BJ (cell line): ENCODE results near the gene TMEM161B. TPM values are rescaled to one million over a fixed set of nuclear protein-coding genes. Genes with fewer than 3 reads are reported as not detected.

ENCODE experiments used
- CTCF ChIA-PET: fragments of 350-600 bp; formaldehyde crosslinking; extraction: SDS; loops from one replicate; lab custom pipeline; 2021; ENCODE audit warnings: antibody characterized with exemption, inconsistent platforms; lab: Yijun Ruan, JAX
- POLR2A ChIA-PET: fragments of 300-600 bp; sonication (Branson Sonifier 250); formaldehyde crosslinking; extraction: SDS; loops from one replicate; lab custom pipeline; 2021; ENCODE audit warnings: antibody characterized with exemption; lab: Charles Lee
- DNase-seq: peaks from one replicate; pipeline ENCODE4 v3.0.0-alpha.2; 2011; ENCODE audit warnings: low read depth
- H3K27me3 ChIP-seq: 2 replicates; pipeline ENCODE4 v1.6.0; 2011; ENCODE audit warnings: low read length; ENCODE audit not compliant: control insufficient read depth, insufficient read depth
- H3K36me3 ChIP-seq: 2 replicates; pipeline ENCODE4 v1.5.1; 2011; ENCODE audit warnings: low read length; ENCODE audit not compliant: control insufficient read depth, insufficient read depth
- H3K4me3 ChIP-seq: 2 replicates; pipeline ENCODE4 v1.5.1; 2011; ENCODE audit warnings: low read depth, mild to moderate bottlenecking, control low read depth, low read length
- polyA plus RNA-seq: library from polyadenylated mRNA; depleted of rRNA; stranded (reverse); fragments of >200 nt; gene quantifications from 2 replicates; pipeline ENCODE4 v1.2.3, GENCODE V29; 2011
- small RNA-seq: library from RNA; depleted of rRNA; stranded (forward); fragments of <200 nt; gene quantifications from one replicate; pipeline ENCODE3, GENCODE V24; 2012; ENCODE audit warnings: low replicate concordance, low read depth; ENCODE audit not compliant: insufficient read length
- TF ChIP-seq, protein P1 (sequence below): IDR thresholded peaks from 2 replicates; pipeline ENCODE4 v1.5.1; 2011; ENCODE audit warnings: low read depth, mild to moderate bottlenecking, control low read depth, inconsistent platforms, low read length, moderate library complexity; ENCODE audit not compliant: insufficient read depth

The TMEM161B gene
- polyA plus RNA-seq, 1 experiment = 6.6 TPM

DNA sequence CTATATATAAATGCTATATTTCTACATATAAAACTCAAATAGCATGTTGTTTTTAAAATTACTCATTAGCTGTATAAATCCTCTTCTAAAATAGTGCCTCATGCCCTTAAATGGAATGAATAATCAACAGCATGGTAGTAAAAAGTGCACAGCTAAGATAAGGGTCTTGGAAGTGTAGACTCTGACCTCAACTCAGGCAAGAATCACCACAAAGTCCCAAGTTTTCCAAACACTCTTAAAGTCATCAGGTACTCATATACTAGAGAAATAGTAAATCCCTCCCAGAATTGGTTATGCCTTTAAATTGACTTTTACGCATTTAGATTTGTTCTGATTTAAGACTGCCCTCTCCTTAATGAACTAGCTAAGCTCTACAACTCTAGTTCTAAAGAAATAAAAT, 113.8 kb downstream of the TMEM161B start:
- CTCF ChIA-PET = no interaction called here
- TF ChIP-seq, protein P1, sequence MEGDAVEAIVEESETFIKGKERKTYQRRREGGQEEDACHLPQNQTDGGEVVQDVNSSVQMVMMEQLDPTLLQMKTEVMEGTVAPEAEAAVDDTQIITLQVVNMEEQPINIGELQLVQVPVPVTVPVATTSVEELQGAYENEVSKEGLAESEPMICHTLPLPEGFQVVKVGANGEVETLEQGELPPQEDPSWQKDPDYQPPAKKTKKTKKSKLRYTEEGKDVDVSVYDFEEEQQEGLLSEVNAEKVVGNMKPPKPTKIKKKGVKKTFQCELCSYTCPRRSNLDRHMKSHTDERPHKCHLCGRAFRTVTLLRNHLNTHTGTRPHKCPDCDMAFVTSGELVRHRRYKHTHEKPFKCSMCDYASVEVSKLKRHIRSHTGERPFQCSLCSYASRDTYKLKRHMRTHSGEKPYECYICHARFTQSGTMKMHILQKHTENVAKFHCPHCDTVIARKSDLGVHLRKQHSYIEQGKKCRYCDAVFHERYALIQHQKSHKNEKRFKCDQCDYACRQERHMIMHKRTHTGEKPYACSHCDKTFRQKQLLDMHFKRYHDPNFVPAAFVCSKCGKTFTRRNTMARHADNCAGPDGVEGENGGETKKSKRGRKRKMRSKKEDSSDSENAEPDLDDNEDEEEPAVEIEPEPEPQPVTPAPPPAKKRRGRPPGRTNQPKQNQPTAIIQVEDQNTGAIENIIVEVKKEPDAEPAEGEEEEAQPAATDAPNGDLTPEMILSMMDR = no peak
- Histone ChIP-seq H3K27me3 (no peaks in the 10 kb centered on the region; the same call in 1 of the 2 replicates), H3K36me3 (no peaks in the 10 kb centered on the region), H3K4me3 (no peak overlapping the region)
- no peak for DNase-seq
- POLR2A ChIA-PET = no interaction called here

DNA sequence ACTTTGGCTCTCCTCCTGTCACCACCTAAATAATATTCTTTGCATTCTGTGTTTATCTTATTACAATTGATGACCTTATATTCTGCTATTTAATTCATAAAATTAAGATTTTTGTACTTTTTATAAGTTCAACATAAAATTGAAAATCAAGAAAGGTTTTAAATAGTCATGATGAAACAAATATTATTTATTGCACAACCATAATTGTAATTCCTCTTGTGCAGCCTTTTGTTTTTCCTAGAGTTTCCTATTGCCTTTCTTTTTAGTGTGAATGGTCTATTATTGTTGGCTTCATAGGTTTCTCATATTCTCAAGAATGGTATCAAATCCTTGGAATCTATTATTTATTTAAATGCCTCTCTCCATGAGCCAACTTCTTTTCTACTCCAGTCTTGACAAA, 117.9 kb downstream of the TMEM161B start:
- ChIA-PET POLR2A (no interaction called here), CTCF (no interaction called here)
- DNase-seq = no peak
- TF ChIP-seq, protein P1 = no peak
- H3K36me3 ChIP-seq = no peaks in the 10 kb centered on the region
- peaks cover 5% of the 10 kb centered on the region for H3K27me3 ChIP-seq
- no peak overlapping the region for H3K4me3 ChIP-seq

DNA sequence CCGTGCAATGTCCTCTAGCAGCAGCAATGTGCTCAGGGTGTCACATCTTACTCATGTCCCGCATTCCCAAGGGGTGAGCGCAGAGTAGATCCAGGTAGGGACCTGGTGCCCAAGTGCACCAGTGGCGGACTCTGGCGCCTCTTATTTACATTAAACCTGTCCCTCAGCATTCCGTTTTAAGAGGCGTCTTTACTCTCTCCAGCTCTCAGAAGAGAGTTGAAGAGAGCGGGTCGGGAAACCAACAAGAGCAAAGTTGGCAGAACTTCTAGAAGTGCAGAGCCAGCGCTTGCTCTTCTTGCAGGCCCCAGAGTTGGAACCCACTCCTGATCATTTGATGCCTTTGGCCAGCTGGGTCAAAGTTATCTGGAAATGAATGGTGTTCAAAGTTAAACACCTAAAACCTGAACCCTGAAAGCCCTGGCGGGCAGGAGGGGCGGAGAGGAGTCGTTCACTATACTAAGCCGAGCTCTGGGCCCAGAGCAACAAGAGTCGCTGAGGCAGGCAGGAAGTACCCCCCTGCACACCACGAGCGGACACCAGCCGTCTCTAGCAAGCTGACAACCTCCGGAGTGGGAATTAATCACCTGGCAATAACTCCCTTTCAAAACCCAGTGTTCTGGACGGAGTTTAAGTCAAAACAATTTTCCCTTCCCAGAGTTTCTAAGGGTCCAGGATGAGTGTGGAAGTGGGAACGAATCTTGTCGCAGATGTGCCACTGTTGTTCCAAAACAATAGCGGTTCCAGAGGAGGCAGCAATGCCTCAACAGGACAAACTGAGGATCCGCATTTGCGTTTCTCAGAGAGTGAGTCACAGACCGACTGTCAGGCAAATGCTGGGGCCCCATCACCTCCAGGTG, 122.8 kb downstream of the TMEM161B start:
- DNase-seq = no peak
- H3K27me3 ChIP-seq = peaks cover 38% of the 10 kb centered on the region
- no peak overlapping the region for H3K4me3 ChIP-seq
- ChIA-PET POLR2A (interaction anchor here (1.1 kb wide), 1 partner anchor 17 kb away, joined by 3 read pairs; no protein-coding TSS in a partner anchor), CTCF (interaction anchor here (1.9 kb wide), 1 partner anchor 545 kb away, joined by 4 read pairs; no protein-coding TSS in a partner anchor)
- H3K36me3 ChIP-seq = no peaks in the 10 kb centered on the region
- TF ChIP-seq, protein P1 = no peak

DNA sequence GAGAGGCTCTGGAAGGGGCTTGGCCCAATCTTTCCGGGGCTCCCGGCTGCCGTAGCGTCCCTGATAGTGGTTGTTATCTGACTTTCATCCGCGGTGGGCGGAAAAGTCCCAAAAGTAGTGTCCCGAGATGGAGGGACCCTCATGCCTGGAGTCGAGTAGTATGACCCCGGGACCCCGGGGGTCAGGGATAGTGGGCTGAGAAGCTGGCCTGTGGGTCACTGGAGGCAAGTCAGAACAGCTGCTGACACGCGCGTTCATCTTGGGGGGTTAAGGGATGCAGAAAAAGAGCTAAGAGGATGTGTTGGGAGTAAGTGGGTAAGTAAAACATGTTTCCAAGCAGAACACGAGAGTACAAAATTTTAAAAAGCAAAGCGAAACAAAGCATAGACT, 123.4 kb downstream of the TMEM161B start:
- CTCF ChIA-PET = no interaction called here
- Histone ChIP-seq H3K36me3 (no peaks in the 10 kb centered on the region), H3K4me3 (no peak overlapping the region), H3K27me3 (peaks cover 38% of the 10 kb centered on the region)
- TF ChIP-seq, protein P1 = no peak
- POLR2A ChIA-PET = interaction anchor here (1.1 kb wide), 1 partner anchor 18 kb away, joined by 3 read pairs; no protein-coding TSS in a partner anchor
- no peak for DNase-seq

Small RNA genes within 50 kb of the gene (small RNA-seq; reads per million reads assigned to genes)
- gene RNA5SP187 = not detected
